ENCODE data around the gene GTF3C6.
"Not testable (repeated sequence)": the region's sequence is repeated elsewhere in the genome, so short reads cannot be mapped to it uniquely, and the experiment has no call there.

GTF3C6 gene

GRCh38 chr6:110979565-110980101 is 21.1 kb downstream of the GTF3C6 start:
- DNase-seq (ENCODE audit: low read depth, low spot score), result no peak

- DNase-seq (ENCODE audit: low read depth, low spot score), result no peak
Observed at GRCh38 chr6:110980227-110980626, 21.7 kb downstream of the GTF3C6 start.

GRCh38 chr6:110980648-110981047 is 22.1 kb downstream of the GTF3C6 start:
- no peak for DNase-seq (ENCODE audit: low read depth, low spot score)

- DNase-seq (ENCODE audit: low read depth, low spot score), result peak; percentile 4
Observed at GRCh38 chr6:110981202-110981600, 22.7 kb downstream of the GTF3C6 start.

GRCh38 chr6:110990840-110991576 is 32.5 kb downstream of the GTF3C6 start:
- no peak for DNase-seq (ENCODE audit: low read depth, low spot score)

GRCh38 chr6:110996691-110997090 is 38.2 kb downstream of the GTF3C6 start:
- DNase-seq (ENCODE audit: low read depth, low spot score), result no peak

GRCh38 chr6:110999634-111000270 is 41.2 kb downstream of the GTF3C6 start:
- DNase-seq (ENCODE audit: low read depth, low spot score), result peak; percentile 47

GRCh38 chr6:111002350-111002749 is 43.8 kb downstream of the GTF3C6 start:
- DNase-seq (ENCODE audit: low read depth, low spot score), result no peak

GRCh38 chr6:111011360-111012142 is 53.0 kb downstream of the GTF3C6 start:
- DNase-seq (ENCODE audit: low read depth, low spot score), result peak; percentile 68

- DNase-seq (ENCODE audit: low read depth, low spot score), result no peak
Observed at GRCh38 chr6:111012143-111012452, 53.6 kb downstream of the GTF3C6 start.

- not testable (repeated sequence) for DNase-seq (ENCODE audit: low read depth, low spot score)
Observed at GRCh38 chr6:111012520-111012919, 54.0 kb downstream of the GTF3C6 start.

GRCh38 chr6:111013144-111013915 is 54.8 kb downstream of the GTF3C6 start:
- no peak for DNase-seq (ENCODE audit: low read depth, low spot score)

- DNase-seq (ENCODE audit: low read depth, low spot score), result no peak
Observed at GRCh38 chr6:111015389-111016124, 57.1 kb downstream of the GTF3C6 start.

- DNase-seq (ENCODE audit: low read depth, low spot score), result not testable (repeated sequence)
Observed at GRCh38 chr6:111017241-111017640, 58.7 kb downstream of the GTF3C6 start.
